ENCODE results near the gene SLC27A5. TPM values are rescaled to one million over a fixed set of nuclear protein-coding genes. Genes with fewer than 3 reads are reported as not detected.

The SLC27A5 gene
- total and polyA plus RNA-seq, 9 of the 15 experiments (the other 6 are each of a cell fraction or from before 2014, with no cell fraction given), result 42.2 to 318 (median 64.7) TPM

DNA sequence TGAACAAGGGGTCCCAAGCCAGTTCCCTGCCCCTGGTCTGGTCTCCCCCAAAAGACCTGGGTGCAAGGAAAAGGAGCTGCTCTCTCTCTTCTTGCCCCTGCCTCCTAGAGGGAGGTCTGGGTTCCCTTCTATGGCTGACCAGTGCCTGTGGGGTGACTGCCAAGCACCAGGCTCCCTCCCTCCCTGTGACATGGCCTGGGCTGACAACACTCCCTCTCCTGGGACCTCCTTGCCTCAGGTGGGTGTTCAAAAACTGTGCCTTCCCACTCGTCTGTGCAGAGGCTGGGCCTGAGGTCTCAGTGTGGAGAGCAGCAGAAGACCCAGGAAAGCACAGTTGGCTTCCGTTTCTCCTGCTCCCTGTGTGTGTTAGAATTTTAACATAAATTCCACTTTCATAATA, 31.0 kb downstream of the SLC27A5 start:
- no peak overlapping the region for H3K27ac ChIP-seq (ENCODE audit: extremely low read depth, low read depth, low read length)
- H3K4me3 ChIP-seq, result no peak overlapping the region
- no peak overlapping the region for H3K4me2 ChIP-seq (ENCODE audit: insufficient read depth, low read length)
- H3K79me2 ChIP-seq (ENCODE audit: control insufficient read depth, insufficient read depth, low read length), result no peaks in the 10 kb centered on the region; the same call in 1 of the 3 replicates
- FAIRE-seq (no peak), ATAC-seq (no peak), DNase-seq (ENCODE audit: extremely low read depth in 1 of 4, low spot score in 3 of 4) (no peak)
- peaks cover 11 to 34% of the 10 kb centered on the region in 2 experiments for H3K4me1 ChIP-seq (replicated peaks in 1 of 2; ENCODE audit: control insufficient read depth in 2 of 2, insufficient read depth in 2 of 2, low read length in 2 of 2)
- TF ChIP-seq, protein P1, sequence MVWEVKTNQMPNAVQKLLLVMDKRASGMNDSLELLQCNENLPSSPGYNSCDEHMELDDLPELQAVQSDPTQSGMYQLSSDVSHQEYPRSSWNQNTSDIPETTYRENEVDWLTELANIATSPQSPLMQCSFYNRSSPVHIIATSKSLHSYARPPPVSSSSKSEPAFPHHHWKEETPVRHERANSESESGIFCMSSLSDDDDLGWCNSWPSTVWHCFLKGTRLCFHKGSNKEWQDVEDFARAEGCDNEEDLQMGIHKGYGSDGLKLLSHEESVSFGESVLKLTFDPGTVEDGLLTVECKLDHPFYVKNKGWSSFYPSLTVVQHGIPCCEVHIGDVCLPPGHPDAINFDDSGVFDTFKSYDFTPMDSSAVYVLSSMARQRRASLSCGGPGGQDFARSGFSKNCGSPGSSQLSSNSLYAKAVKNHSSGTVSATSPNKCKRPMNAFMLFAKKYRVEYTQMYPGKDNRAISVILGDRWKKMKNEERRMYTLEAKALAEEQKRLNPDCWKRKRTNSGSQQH (CRISPR knock-in tag; IDR thresholded peaks at IDR 0.05), result no peak
- TF ChIP-seq KLF16 (IDR thresholded peaks at IDR 0.05), result no peak
- TF ChIP-seq KDM5B (IDR thresholded peaks at IDR 0.05; ENCODE audit: insufficient replicate concordance, low read depth, low read length), result no peak
- TF ChIP-seq, protein P2, sequence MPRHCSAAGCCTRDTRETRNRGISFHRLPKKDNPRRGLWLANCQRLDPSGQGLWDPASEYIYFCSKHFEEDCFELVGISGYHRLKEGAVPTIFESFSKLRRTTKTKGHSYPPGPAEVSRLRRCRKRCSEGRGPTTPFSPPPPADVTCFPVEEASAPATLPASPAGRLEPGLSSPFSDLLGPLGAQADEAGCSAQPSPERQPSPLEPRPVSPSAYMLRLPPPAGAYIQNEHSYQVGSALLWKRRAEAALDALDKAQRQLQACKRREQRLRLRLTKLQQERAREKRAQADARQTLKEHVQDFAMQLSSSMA (CRISPR knock-in tag; IDR thresholded peaks at IDR 0.05), result no peak
- TF ChIP-seq FOXK2 (conservative IDR thresholded peaks at IDR 0.05 in 1 of 2, IDR thresholded peaks at IDR 0.05 in 1 of 2; ENCODE audit: low read depth in 2 of 2), result no peak
- TF ChIP-seq TCF3 (CRISPR knock-in tag; IDR thresholded peaks at IDR 0.05), result no peak
- TF ChIP-seq ZBTB7A (IDR thresholded peaks at IDR 0.05; ENCODE audit: borderline replicate concordance, control insufficient read depth, low read depth, low read length), result no peak
- no peak for TF ChIP-seq POLR2H (tag; IDR thresholded peaks at IDR 0.05; ENCODE audit: low read depth)
- no peak for TF ChIP-seq ZNF23 (CRISPR knock-in tag; IDR thresholded peaks at IDR 0.05)
- TF ChIP-seq STAT5B (CRISPR knock-in tag; IDR thresholded peaks at IDR 0.05), result no peak
- TF ChIP-seq BRCA1 (IDR thresholded peaks at IDR 0.05), result no peak
- no peak for TF ChIP-seq BRCA1 (CRISPR knock-in tag; IDR thresholded peaks at IDR 0.05)
- TF ChIP-seq, protein P3, sequence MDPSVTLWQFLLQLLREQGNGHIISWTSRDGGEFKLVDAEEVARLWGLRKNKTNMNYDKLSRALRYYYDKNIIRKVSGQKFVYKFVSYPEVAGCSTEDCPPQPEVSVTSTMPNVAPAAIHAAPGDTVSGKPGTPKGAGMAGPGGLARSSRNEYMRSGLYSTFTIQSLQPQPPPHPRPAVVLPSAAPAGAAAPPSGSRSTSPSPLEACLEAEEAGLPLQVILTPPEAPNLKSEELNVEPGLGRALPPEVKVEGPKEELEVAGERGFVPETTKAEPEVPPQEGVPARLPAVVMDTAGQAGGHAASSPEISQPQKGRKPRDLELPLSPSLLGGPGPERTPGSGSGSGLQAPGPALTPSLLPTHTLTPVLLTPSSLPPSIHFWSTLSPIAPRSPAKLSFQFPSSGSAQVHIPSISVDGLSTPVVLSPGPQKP (CRISPR knock-in tag; IDR thresholded peaks at IDR 0.05), result no peak
- TF ChIP-seq, protein P4, sequence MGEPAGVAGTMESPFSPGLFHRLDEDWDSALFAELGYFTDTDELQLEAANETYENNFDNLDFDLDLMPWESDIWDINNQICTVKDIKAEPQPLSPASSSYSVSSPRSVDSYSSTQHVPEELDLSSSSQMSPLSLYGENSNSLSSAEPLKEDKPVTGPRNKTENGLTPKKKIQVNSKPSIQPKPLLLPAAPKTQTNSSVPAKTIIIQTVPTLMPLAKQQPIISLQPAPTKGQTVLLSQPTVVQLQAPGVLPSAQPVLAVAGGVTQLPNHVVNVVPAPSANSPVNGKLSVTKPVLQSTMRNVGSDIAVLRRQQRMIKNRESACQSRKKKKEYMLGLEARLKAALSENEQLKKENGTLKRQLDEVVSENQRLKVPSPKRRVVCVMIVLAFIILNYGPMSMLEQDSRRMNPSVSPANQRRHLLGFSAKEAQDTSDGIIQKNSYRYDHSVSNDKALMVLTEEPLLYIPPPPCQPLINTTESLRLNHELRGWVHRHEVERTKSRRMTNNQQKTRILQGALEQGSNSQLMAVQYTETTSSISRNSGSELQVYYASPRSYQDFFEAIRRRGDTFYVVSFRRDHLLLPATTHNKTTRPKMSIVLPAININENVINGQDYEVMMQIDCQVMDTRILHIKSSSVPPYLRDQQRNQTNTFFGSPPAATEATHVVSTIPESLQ (CRISPR knock-in tag; IDR thresholded peaks at IDR 0.05), result no peak
- TF ChIP-seq, protein P5, sequence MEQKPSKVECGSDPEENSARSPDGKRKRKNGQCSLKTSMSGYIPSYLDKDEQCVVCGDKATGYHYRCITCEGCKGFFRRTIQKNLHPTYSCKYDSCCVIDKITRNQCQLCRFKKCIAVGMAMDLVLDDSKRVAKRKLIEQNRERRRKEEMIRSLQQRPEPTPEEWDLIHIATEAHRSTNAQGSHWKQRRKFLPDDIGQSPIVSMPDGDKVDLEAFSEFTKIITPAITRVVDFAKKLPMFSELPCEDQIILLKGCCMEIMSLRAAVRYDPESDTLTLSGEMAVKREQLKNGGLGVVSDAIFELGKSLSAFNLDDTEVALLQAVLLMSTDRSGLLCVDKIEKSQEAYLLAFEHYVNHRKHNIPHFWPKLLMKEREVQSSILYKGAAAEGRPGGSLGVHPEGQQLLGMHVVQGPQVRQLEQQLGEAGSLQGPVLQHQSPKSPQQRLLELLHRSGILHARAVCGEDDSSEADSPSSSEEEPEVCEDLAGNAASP (IDR thresholded peaks at IDR 0.05), result no peak
- intact Hi-C loops (cut with micrococcal nuclease) (no loop called here), in situ Hi-C loops (cut with MboI) (no loop called here)
- H3K36me3 ChIP-seq (ENCODE audit: control insufficient read depth, insufficient read depth, low read length), result peaks cover 44% of the 10 kb centered on the region; the same call in 2 of the 3 replicates
- no peak overlapping the region for H3K9ac ChIP-seq (ENCODE audit: insufficient read depth in 1 of 2, low read depth in 2 of 2, low read length in 2 of 2)
- 9% methylated on average over 1 of the region's 2 CpGs for WGBS (ENCODE audit: insufficient coverage, low coverage, missing lambda C conversion rate)
- no peaks in the 10 kb centered on the region for H4K20me1 ChIP-seq (replicated peaks; ENCODE audit: control insufficient read depth, insufficient read depth, low read length)
- H3K9me3 ChIP-seq (replicated peaks; ENCODE audit: control insufficient read depth, insufficient read depth, low read depth, low read length), result no peaks in the 10 kb centered on the region
- CTCF ChIA-PET (ENCODE audit: low intra/inter-chr PET ratio), result no interaction called here
- no peak overlapping the region for H2AFZ ChIP-seq (ENCODE audit: low read depth, low read length)
- BruUV-seq (replicated peaks), result no TSS peak
- no peaks in the 10 kb centered on the region for H3K27me3 ChIP-seq (ENCODE audit: control insufficient read depth in 2 of 2, insufficient read depth in 2 of 2, low read length in 2 of 2)
- POLR2A ChIA-PET, result interaction anchor here (0.6 to 0.9 kb wide), 2 partner anchors 15 to 510 kb away, joined by 3 read pairs; no protein-coding TSS in a partner anchor
- H3K9me1 ChIP-seq (ENCODE audit: control insufficient read depth, insufficient read depth, low read length), result no peaks in the 10 kb centered on the region

Measured in K562 (cell line).